Caco-2 (cell line): ENCODE results near the gene SLC4A1. TPM values are rescaled to one million over a fixed set of nuclear protein-coding genes. Genes with fewer than 3 reads are reported as not detected.

Source experiments
- BruUV-seq: library from RNA; stranded (reverse); fragments of 400-500 nt; replicated peaks from 2 replicates; lab custom pipeline; 2021; lab: Mats Ljungman, UMichigan
- CTCF ChIA-PET: fragments of 300-600 bp; sonication (Branson Sonifier 250); formaldehyde crosslinking; loops from one replicate; lab custom pipeline; 2022; ENCODE audit warnings: antibody characterized with exemption; lab: Charles Lee
- POLR2A ChIA-PET: fragments of 300-600 bp; sonication (Branson Sonifier 250); formaldehyde crosslinking; loops from one replicate; lab custom pipeline; 2022; ENCODE audit warnings: antibody characterized with exemption; lab: Charles Lee
- DNase-seq, 2 experiments: peaks; one replicate each; pipeline versions ENCODE4 v3.0.0 to v3.0.0-alpha.2; 2020 to 2022
- H3K27me3 ChIP-seq: replicated peaks from 2 replicates; pipeline ENCODE4 v1.6.0; 2011; ENCODE audit warnings: low read length; ENCODE audit not compliant: control insufficient read depth, insufficient read depth
- H3K36me3 ChIP-seq: 2 replicates; pipeline ENCODE4 v1.5.1; 2011; ENCODE audit warnings: low read length; ENCODE audit not compliant: control insufficient read depth, insufficient read depth
- H3K4me1 ChIP-seq: fragments of 250-450 bp; sonication (Bioruptor Pico); 2 replicates; pipeline ENCODE4 v1.5.1; 2020; ENCODE audit warnings: mild to moderate bottlenecking
- H3K4me3 ChIP-seq: 2 replicates; pipeline ENCODE4 v1.5.1; 2011; ENCODE audit warnings: low read depth, mild to moderate bottlenecking, control low read depth, low read length
- H3K9me3 ChIP-seq: fragments of 250-450 bp; sonication (Bioruptor Pico); 2 replicates; pipeline ENCODE4 v1.5.1; 2020; ENCODE audit warnings: mild to moderate bottlenecking, moderate library complexity
- H3K27ac Mint-ChIP-seq: one replicate; pipeline ENCODE4 v1.8.0; 2022; ENCODE audit warnings: mixed read lengths; ENCODE audit not compliant: unreplicated experiment
- H3K27me3 Mint-ChIP-seq: one replicate; pipeline ENCODE4 v1.8.0; 2022; ENCODE audit warnings: mixed read lengths; ENCODE audit not compliant: insufficient read depth, unreplicated experiment
- H3K36me3 Mint-ChIP-seq: one replicate; pipeline ENCODE4 v1.8.0; 2022; ENCODE audit warnings: mild to moderate bottlenecking, mixed read lengths; ENCODE audit not compliant: insufficient read depth, unreplicated experiment
- H3K4me1 Mint-ChIP-seq: one replicate; pipeline ENCODE4 v1.8.0; 2022; ENCODE audit warnings: low read depth, mixed read lengths; ENCODE audit not compliant: unreplicated experiment
- H3K4me3 Mint-ChIP-seq: one replicate; pipeline ENCODE4 v1.8.0; 2022; ENCODE audit warnings: mild to moderate bottlenecking, moderate library complexity, mixed read lengths; ENCODE audit not compliant: unreplicated experiment
- H3K9me3 Mint-ChIP-seq: one replicate; pipeline ENCODE4 v1.8.0; 2022; ENCODE audit warnings: mixed read lengths; ENCODE audit not compliant: unreplicated experiment
- intact Hi-C: fragments of 100-400 bp; cut with micrococcal nuclease; formaldehyde crosslinking; loops from one replicate; pipeline ENCODE4 v1.10.0; 2022; ENCODE audit not compliant: unreplicated experiment
- total RNA-seq: library from RNA; stranded (reverse); gene quantifications from 2 replicates; pipeline ENCODE4 v1.2.3, GENCODE V29; 2022
- TF ChIP-seq, protein P1 (sequence below), 2 experiments: fragments of 200-600 bp in 1 of 2; IDR thresholded peaks; 1 replicate in 1 of 2; 2 replicates in 1 of 2; pipeline versions ENCODE4 v1.5.1 to v1.8.0; 2011 to 2022; ENCODE audit warnings: antibody characterized with exemption in 1 of 2, control low read depth in 1 of 2, inconsistent platforms in 1 of 2, low read depth in 1 of 2, low read length in 1 of 2, mild to moderate bottlenecking in 1 of 2, moderate library complexity in 1 of 2; ENCODE audit not compliant: insufficient read depth in 1 of 2, severe bottlenecking in 1 of 2, unreplicated experiment in 1 of 2

SLC4A1 gene
- total RNA-seq, 1 experiment from 2014 or later: not detected

DNA sequence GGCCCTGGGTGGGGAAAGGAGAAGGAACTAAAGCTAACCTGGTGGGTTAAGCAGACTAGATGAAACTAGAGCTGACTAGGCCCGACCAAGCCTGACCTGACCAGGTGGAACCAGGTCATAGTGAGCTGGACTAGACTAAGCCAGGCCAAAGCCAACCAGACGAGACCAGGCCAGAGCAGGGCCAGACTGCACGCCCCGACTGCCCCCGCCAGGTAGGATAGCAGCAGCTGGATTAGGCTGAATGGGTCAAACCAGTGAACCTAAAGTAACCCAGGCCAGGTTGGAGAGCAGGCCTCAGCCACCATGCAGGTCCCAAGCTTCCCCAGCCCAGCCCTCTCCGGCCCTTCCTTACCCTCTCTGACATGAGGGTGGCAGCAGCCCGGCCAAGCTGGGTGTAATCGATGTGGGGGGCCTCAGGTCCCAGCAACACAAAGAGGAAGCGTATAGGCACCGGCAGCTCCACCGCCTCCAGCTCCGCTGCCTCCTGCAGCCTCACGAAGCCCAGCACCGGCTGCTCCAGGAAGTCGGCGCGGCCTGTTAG is 9.1 kb downstream of the SLC4A1 start:
- H3K27ac Mint-ChIP-seq: no peak overlapping the region
- H3K4me1 Mint-ChIP-seq: no peaks in the 10 kb centered on the region
- POLR2A ChIA-PET: no interaction called here
- Histone ChIP-seq H3K9me3 (no peaks in the 10 kb centered on the region), H3K4me1 (no peaks in the 10 kb centered on the region), H3K4me3 (no peak overlapping the region), H3K36me3 (no peaks in the 10 kb centered on the region), H3K27me3 (no peaks in the 10 kb centered on the region)
- no TSS peak for BruUV-seq
- DNase-seq: no peak
- TF ChIP-seq, protein P1, sequence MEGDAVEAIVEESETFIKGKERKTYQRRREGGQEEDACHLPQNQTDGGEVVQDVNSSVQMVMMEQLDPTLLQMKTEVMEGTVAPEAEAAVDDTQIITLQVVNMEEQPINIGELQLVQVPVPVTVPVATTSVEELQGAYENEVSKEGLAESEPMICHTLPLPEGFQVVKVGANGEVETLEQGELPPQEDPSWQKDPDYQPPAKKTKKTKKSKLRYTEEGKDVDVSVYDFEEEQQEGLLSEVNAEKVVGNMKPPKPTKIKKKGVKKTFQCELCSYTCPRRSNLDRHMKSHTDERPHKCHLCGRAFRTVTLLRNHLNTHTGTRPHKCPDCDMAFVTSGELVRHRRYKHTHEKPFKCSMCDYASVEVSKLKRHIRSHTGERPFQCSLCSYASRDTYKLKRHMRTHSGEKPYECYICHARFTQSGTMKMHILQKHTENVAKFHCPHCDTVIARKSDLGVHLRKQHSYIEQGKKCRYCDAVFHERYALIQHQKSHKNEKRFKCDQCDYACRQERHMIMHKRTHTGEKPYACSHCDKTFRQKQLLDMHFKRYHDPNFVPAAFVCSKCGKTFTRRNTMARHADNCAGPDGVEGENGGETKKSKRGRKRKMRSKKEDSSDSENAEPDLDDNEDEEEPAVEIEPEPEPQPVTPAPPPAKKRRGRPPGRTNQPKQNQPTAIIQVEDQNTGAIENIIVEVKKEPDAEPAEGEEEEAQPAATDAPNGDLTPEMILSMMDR (IDR thresholded peaks at IDR 0.05; ENCODE audit: insufficient read depth in 1 of 2, low read depth in 1 of 2, low read length in 1 of 2, severe bottlenecking in 1 of 2, unreplicated experiment in 1 of 2): no peak
- H3K36me3 Mint-ChIP-seq: no peaks in the 10 kb centered on the region
- no peaks in the 10 kb centered on the region for H3K9me3 Mint-ChIP-seq
- H3K27me3 Mint-ChIP-seq: peaks cover 13% of the 10 kb centered on the region
- CTCF ChIA-PET: interaction anchor here (0.8 to 0.9 kb wide), 2 partner anchors 37 to 50 kb away, joined by 3 read pairs; partner anchors contain the start of gene RUNDC3A
- intact Hi-C loops: no loop called here
- no peak overlapping the region for H3K4me3 Mint-ChIP-seq

DNA sequence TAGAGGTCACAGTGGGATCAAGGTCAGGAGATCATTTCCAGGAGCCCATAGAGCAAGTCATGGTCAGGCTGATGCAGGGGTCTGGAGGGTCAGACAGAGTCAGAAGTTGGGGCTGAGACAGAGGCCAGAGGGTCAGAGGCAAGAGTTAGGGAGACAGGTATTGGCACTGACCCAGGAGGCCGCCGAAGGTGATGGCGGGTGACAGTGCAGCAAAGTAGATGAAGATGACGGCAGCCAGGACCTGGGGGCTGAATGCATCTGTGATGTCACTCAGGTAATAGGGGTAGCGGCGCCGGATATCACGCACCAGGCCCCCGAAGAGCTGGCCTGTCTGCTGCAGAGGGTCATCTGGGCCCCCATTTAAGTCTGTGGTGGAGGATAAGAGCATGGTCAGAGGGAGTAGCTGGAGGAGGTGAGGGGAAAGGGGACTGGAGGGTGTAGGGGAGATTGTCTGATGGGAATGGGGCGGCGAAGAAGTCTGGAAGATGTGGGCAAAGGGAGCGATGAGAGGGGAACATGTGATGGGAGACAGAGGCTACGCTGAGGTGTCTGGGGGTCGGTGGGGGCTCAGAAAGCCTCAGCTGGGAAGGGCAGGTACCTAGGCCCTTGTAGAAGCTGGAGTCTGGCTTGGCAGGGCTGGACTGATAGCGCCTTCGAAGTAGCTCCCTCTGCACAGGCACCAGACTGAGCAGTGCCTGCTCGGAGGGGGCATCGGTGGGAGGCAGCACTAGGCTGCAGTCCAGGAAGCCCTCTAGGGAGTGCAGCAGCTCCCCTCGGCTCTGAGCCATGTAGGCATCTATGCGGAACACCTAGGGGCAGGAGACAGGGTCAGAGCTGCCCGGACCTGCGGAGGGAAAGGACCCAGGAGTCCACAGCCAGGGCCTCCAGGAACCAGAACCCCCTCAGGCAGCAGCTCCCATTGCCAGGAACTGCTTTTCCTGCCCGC is 9.8 kb downstream of the SLC4A1 start:
- H3K27ac Mint-ChIP-seq: no peak overlapping the region
- no peak overlapping the region for H3K4me3 Mint-ChIP-seq
- no peak for DNase-seq
- H3K4me1 Mint-ChIP-seq: no peaks in the 10 kb centered on the region
- Histone ChIP-seq H3K4me1 (no peaks in the 10 kb centered on the region), H3K36me3 (no peaks in the 10 kb centered on the region), H3K4me3 (no peak overlapping the region), H3K9me3 (no peaks in the 10 kb centered on the region), H3K27me3 (no peaks in the 10 kb centered on the region)
- ChIA-PET CTCF (interaction anchor here (0.8 to 0.9 kb wide), 2 partner anchors 36 to 50 kb away, joined by 3 read pairs; partner anchors contain the start of gene RUNDC3A), POLR2A (no interaction called here)
- no peaks in the 10 kb centered on the region for H3K36me3 Mint-ChIP-seq
- peaks cover 8% of the 10 kb centered on the region for H3K27me3 Mint-ChIP-seq
- intact Hi-C loops: no loop called here
- no peaks in the 10 kb centered on the region for H3K9me3 Mint-ChIP-seq
- TF ChIP-seq, protein P1 (IDR thresholded peaks at IDR 0.05; ENCODE audit: insufficient read depth in 1 of 2, low read depth in 1 of 2, low read length in 1 of 2, severe bottlenecking in 1 of 2, unreplicated experiment in 1 of 2): no peak
- BruUV-seq: no TSS peak

DNA sequence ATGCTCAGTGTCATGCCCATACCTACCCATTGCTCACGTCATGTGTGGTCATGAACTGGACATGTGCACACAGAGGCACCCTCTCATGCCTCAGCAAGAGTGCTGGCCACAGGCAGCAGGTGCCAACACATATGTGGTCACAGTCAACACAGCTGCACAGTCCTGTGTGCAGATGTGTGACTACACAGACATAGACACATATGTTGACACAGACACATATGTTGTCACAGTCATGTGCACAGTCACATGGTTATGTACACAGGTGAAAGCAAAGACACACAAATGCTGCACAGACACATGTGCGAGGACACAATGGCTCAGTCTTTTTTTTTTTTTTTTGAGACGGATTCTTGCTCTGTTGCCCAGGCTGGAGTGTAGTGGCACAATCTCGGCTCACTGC is 11.3 kb downstream of the SLC4A1 start:
- Mint-ChIP-seq H3K4me3 (no peak overlapping the region), H3K4me1 (no peaks in the 10 kb centered on the region), H3K27me3 (peaks cover 5% of the 10 kb centered on the region), H3K36me3 (no peaks in the 10 kb centered on the region), H3K27ac (no peak overlapping the region), H3K9me3 (no peaks in the 10 kb centered on the region)
- no TSS peak for BruUV-seq
- no peak for DNase-seq
- intact Hi-C loops: no loop called here
- TF ChIP-seq, protein P1 (IDR thresholded peaks at IDR 0.05; ENCODE audit: insufficient read depth in 1 of 2, low read depth in 1 of 2, low read length in 1 of 2, severe bottlenecking in 1 of 2, unreplicated experiment in 1 of 2): no peak
- Histone ChIP-seq H3K4me1 (no peaks in the 10 kb centered on the region), H3K36me3 (no peaks in the 10 kb centered on the region), H3K4me3 (no peak overlapping the region), H3K9me3 (no peaks in the 10 kb centered on the region), H3K27me3 (no peaks in the 10 kb centered on the region)
- CTCF ChIA-PET: no interaction called here
- POLR2A ChIA-PET: no interaction called here
